Upper lobe of right lung (tissue), 1 donor: ENCODE data around the gene ARMC2. TPM values are rescaled to one million over a fixed set of nuclear protein-coding genes. Genes with fewer than 3 reads are reported as not detected.

Source experiments
- ATAC-seq: fragments of 200-7000 bp; cut with Tn5 transposase; one replicate; pipeline ENCODE4 v1.9.1; 2020; ENCODE audit warnings: mild to moderate bottlenecking, moderate library complexity
- DNase-seq: peaks from one replicate; pipeline ENCODE4 v3.0.0-alpha.2; 2020
- H3K27ac ChIP-seq: fragments of 200-600 bp; one replicate; pipeline ENCODE4 v1.8.0; 2022
- H3K27me3 ChIP-seq: fragments of 200-600 bp; one replicate; pipeline ENCODE4 v1.8.0; 2022; ENCODE audit warnings: mild to moderate bottlenecking
- H3K36me3 ChIP-seq: fragments of 200-600 bp; one replicate; pipeline ENCODE4 v1.8.0; 2022
- H3K4me1 ChIP-seq: fragments of 200-600 bp; one replicate; pipeline ENCODE4 v1.8.0; 2022
- H3K4me3 ChIP-seq: fragments of 200-600 bp; one replicate; pipeline ENCODE4 v1.8.0; 2022; ENCODE audit warnings: mild to moderate bottlenecking
- H3K9me3 ChIP-seq: fragments of 200-600 bp; one replicate; pipeline ENCODE4 v1.8.0; 2022
- CTCF ChIP-seq: fragments of 200-600 bp; IDR thresholded peaks from one replicate; pipeline ENCODE4 v1.8.0; 2022; ENCODE audit warnings: antibody characterized with exemption
- intact Hi-C: fragments of 100-400 bp; cut with DNase I; formaldehyde crosslinking; loops from one replicate; pipeline ENCODE4 v1.11.0; 2022
- total RNA-seq: library from RNA; stranded (reverse); fragmentation: NEBNext Ultra II Directional; extraction: Animal tissue kit (Norgen Biotek cat#: 25700); gene quantifications from one replicate; pipeline ENCODE4 v1.2.1, GENCODE V29; 2021
- donor health status: DM: no; HTN: yes; CAD: no; lungs with severe emphysema.

Gene ARMC2
- total RNA-seq, 1 donor from 2014 or later: 5.8 TPM

- Histone ChIP-seq H3K36me3 (no peaks in the 10 kb centered on the region), H3K27ac (no peak overlapping the region), H3K27me3 (no peaks in the 10 kb centered on the region), H3K4me1 (peaks cover 8% of the 10 kb centered on the region), H3K9me3 (no peaks in the 10 kb centered on the region), H3K4me3 (no peak overlapping the region)
- DNase-seq (no peak), ATAC-seq (no peak)
- no peak for TF ChIP-seq CTCF
- intact Hi-C loops: no loop called here
Measured at GRCh38 chr6:108822401-108822800, 25.8 kb upstream of the ARMC2 start.

- Histone ChIP-seq H3K9me3 (no peaks in the 10 kb centered on the region), H3K27me3 (no peaks in the 10 kb centered on the region), H3K4me1 (peaks cover under 1% of the 10 kb centered on the region), H3K36me3 (no peaks in the 10 kb centered on the region), H3K27ac (no peak overlapping the region), H3K4me3 (no peak overlapping the region)
- intact Hi-C loops: no loop called here
- no peak for ATAC-seq
- TF ChIP-seq CTCF: no peak
- DNase-seq: no peak
Measured at GRCh38 chr6:108825326-108825725, 22.9 kb upstream of the ARMC2 start.

- Histone ChIP-seq H3K27ac (no peak overlapping the region), H3K9me3 (no peaks in the 10 kb centered on the region), H3K36me3 (no peaks in the 10 kb centered on the region), H3K27me3 (no peaks in the 10 kb centered on the region), H3K4me3 (no peak overlapping the region), H3K4me1 (no peaks in the 10 kb centered on the region)
- ATAC-seq (no peak), DNase-seq (no peak)
- intact Hi-C loops: loop anchor here (5.0 kb wide), 1 partner anchor 289 kb away; no protein-coding TSS in a partner anchor
- no peak for TF ChIP-seq CTCF
Measured at GRCh38 chr6:108831104-108831503, 17.1 kb upstream of the ARMC2 start.

GRCh38 chr6:108832738-108833137, 15.5 kb upstream of the ARMC2 start:
- H3K9me3 ChIP-seq: no peaks in the 10 kb centered on the region
- H3K4me3 ChIP-seq: no peak overlapping the region
- no peak for ATAC-seq
- H3K27me3 ChIP-seq: no peaks in the 10 kb centered on the region
- H3K36me3 ChIP-seq: no peaks in the 10 kb centered on the region
- no peak for TF ChIP-seq CTCF
- peaks cover under 1% of the 10 kb centered on the region for H3K4me1 ChIP-seq
- DNase-seq: no peak
- intact Hi-C loops: loop anchor here (5.0 kb wide), 1 partner anchor 290 kb away; no protein-coding TSS in a partner anchor
- H3K27ac ChIP-seq: no peak overlapping the region

GRCh38 chr6:108835218-108835850, 12.9 kb upstream of the ARMC2 start:
- peak; percentile 96 for TF ChIP-seq CTCF
- Histone ChIP-seq H3K4me1 (peaks cover 6% of the 10 kb centered on the region), H3K36me3 (no peaks in the 10 kb centered on the region), H3K4me3 (no peak overlapping the region), H3K9me3 (no peaks in the 10 kb centered on the region), H3K27ac (no peak overlapping the region), H3K27me3 (no peaks in the 10 kb centered on the region)
- peak; percentile 96 for ATAC-seq
- DNase-seq: peak; percentile 91
- intact Hi-C loops: no loop called here

GRCh38 chr6:108836061-108836460, 12.2 kb upstream of the ARMC2 start:
- Histone ChIP-seq H3K36me3 (no peaks in the 10 kb centered on the region), H3K9me3 (no peaks in the 10 kb centered on the region), H3K4me3 (no peak overlapping the region), H3K27ac (no peak overlapping the region), H3K27me3 (no peaks in the 10 kb centered on the region), H3K4me1 (peaks cover 6% of the 10 kb centered on the region)
- ATAC-seq: no peak
- TF ChIP-seq CTCF: no peak
- intact Hi-C loops: no loop called here
- DNase-seq: no peak
